NB4 (cell line): Measurements from ENCODE around the gene PRSS57.

Experiments used
- POLR2A ChIP-seq: IDR thresholded peaks from 2 replicates; pipeline ENCODE4 v1.6.1; 2011; ENCODE audit warnings: mild to moderate bottlenecking; ENCODE audit not compliant: insufficient read length; ENCODE audit errors: extremely low read depth
- TF ChIP-seq, protein P1 (sequence below): IDR thresholded peaks from one replicate; pipeline ENCODE4 v1.5.1; 2012; ENCODE audit warnings: low read depth, low read length

DNA sequence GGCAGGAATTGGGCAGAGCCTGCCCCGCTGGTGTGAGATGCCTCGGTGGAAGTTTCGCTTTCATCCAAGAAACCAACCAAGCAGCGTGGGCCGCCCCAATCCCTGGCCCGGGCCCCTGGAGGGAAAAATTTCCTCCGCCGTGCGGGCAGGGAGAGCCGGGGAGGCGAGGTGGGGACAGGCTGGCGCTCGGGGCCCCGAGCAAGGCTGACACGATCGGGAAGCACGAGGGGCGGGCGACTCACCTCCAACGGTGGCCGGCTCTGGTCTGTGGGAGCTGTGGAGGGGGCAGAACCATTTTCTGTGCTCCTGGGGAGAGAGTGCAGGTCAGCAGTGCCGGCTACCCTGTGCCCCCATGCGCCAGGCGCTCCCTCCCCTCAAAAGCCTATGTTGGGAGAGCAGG lies 43.3 kb downstream of the PRSS57 start:
- TF ChIP-seq, protein P1, sequence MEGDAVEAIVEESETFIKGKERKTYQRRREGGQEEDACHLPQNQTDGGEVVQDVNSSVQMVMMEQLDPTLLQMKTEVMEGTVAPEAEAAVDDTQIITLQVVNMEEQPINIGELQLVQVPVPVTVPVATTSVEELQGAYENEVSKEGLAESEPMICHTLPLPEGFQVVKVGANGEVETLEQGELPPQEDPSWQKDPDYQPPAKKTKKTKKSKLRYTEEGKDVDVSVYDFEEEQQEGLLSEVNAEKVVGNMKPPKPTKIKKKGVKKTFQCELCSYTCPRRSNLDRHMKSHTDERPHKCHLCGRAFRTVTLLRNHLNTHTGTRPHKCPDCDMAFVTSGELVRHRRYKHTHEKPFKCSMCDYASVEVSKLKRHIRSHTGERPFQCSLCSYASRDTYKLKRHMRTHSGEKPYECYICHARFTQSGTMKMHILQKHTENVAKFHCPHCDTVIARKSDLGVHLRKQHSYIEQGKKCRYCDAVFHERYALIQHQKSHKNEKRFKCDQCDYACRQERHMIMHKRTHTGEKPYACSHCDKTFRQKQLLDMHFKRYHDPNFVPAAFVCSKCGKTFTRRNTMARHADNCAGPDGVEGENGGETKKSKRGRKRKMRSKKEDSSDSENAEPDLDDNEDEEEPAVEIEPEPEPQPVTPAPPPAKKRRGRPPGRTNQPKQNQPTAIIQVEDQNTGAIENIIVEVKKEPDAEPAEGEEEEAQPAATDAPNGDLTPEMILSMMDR: no peak
- TF ChIP-seq POLR2A: no peak
